Neural cell (in vitro differentiated cells): Measurements from ENCODE around the gene ATF7. TPM values are rescaled to one million over a fixed set of nuclear protein-coding genes. Genes with fewer than 3 reads are reported as not detected.
A peak's percentile ranks its signal among the peaks of the same experiment; 100 is the strongest.

ENCODE experiments used
- H2AFZ ChIP-seq: fragments of 200-600, 300-800 bp; sonication (generic), shearing (Covaris generic); 2 replicates; pipeline ENCODE4 v1.6.0; 2014; ENCODE audit warnings: low read depth, mild to moderate bottlenecking, antibody characterized with exemption, low read length, moderate library complexity
- H3F3A ChIP-seq: fragments of 200-600 bp; shearing (Covaris generic); 2 replicates; pipeline ENCODE4 v1.6.1; 2016; ENCODE audit warnings: mild to moderate bottlenecking, moderate library complexity, mixed read lengths, antibody characterized with exemption, low read length; ENCODE audit not compliant: insufficient read depth, poor library complexity, severe bottlenecking
- H3K27ac ChIP-seq: fragments of 200-600, 300-800 bp; sonication (generic), shearing (Covaris generic); 2 replicates; pipeline ENCODE4 v1.5.1; 2014; ENCODE audit warnings: mild to moderate bottlenecking, low read length, moderate library complexity
- H3K27me3 ChIP-seq: fragments of 300-800, 200-600 bp; sonication (generic), shearing (Covaris generic); 2 replicates; pipeline ENCODE4 v1.6.0; 2014; ENCODE audit warnings: mild to moderate bottlenecking, low read depth, low read length, moderate library complexity; ENCODE audit not compliant: insufficient read depth
- H3K36me3 ChIP-seq: fragments of 300-800, 200-600 bp; sonication (generic), shearing (Covaris generic); 2 replicates; pipeline ENCODE4 v1.5.1; 2014; ENCODE audit warnings: mild to moderate bottlenecking, antibody characterized with exemption, low read length, moderate library complexity; ENCODE audit not compliant: insufficient read depth
- H3K4me2 ChIP-seq: fragments of 300-800, 200-600 bp; sonication (generic), shearing (Covaris generic); 2 replicates; pipeline ENCODE4 v1.6.0; 2014; ENCODE audit warnings: mild to moderate bottlenecking, low read length
- H3K4me3 ChIP-seq: fragments of 300-800, 200-600 bp; sonication (generic), shearing (Covaris generic); 2 replicates; pipeline ENCODE4 v1.5.1; 2014; ENCODE audit warnings: mild to moderate bottlenecking, low read length, moderate library complexity
- H3K79me2 ChIP-seq: fragments of 200-600 bp; shearing (Covaris generic); replicated peaks from 2 replicates; pipeline ENCODE4 v1.6.0; 2014; ENCODE audit warnings: mild to moderate bottlenecking, low read length, moderate library complexity; ENCODE audit not compliant: insufficient read depth
- H3K9ac ChIP-seq: fragments of 300-800, 200-600 bp; sonication (generic), shearing (Covaris generic); 2 replicates; pipeline ENCODE4 v1.6.1; 2016; ENCODE audit warnings: mild to moderate bottlenecking, low read length, mixed read lengths
- H3K9me2 ChIP-seq: fragments of 200-600 bp; shearing (Covaris generic); 2 replicates; pipeline ENCODE4 v1.6.1; 2016; ENCODE audit warnings: mild to moderate bottlenecking, low read length, mixed read lengths; ENCODE audit not compliant: insufficient read depth
- H3K9me3 ChIP-seq: fragments of 200-600, 300-800 bp; sonication (generic), shearing (Covaris generic); 2 replicates; pipeline ENCODE4 v1.6.1; 2016; ENCODE audit warnings: mild to moderate bottlenecking, mixed run types, low read length, moderate library complexity, mixed read lengths
- H4K20me1 ChIP-seq: fragments of 200-600 bp; shearing (Covaris generic); 2 replicates; pipeline ENCODE4 v1.6.1; 2016; ENCODE audit warnings: mild to moderate bottlenecking, mixed run types; ENCODE audit not compliant: insufficient read depth
- EP300 ChIP-seq: fragments of 450-650 bp; conservative IDR thresholded peaks from 2 replicates; pipeline ENCODE4 v1.6.1; 2014; ENCODE audit warnings: antibody characterized with exemption, mild to moderate bottlenecking, moderate library complexity; ENCODE audit not compliant: poor library complexity, severe bottlenecking
- EZH2 ChIP-seq: fragments of 200-600, 300-800 bp; shearing (Covaris generic), sonication (generic); IDR thresholded peaks from 2 replicates; pipeline ENCODE4 v1.6.1; 2014; ENCODE audit warnings: antibody characterized with exemption, low read length, borderline replicate concordance, mild to moderate bottlenecking; ENCODE audit not compliant: insufficient read depth, poor library complexity, severe bottlenecking
- MXI1 ChIP-seq: fragments of 450-650 bp; conservative IDR thresholded peaks from 2 replicates; pipeline ENCODE4 v1.6.1; 2014; ENCODE audit warnings: antibody characterized with exemption, mild to moderate bottlenecking; ENCODE audit not compliant: poor library complexity, severe bottlenecking
- POLR2AphosphoS5 ChIP-seq: IDR thresholded peaks from 2 replicates; pipeline ENCODE4 v1.6.1; 2012
- RAD21 ChIP-seq: fragments of 450-650 bp; conservative IDR thresholded peaks from 2 replicates; pipeline ENCODE4 v1.6.1; 2014; ENCODE audit warnings: antibody characterized with exemption, mild to moderate bottlenecking, moderate library complexity
- REST ChIP-seq: IDR thresholded peaks from 2 replicates; pipeline ENCODE4 v1.6.1; 2012; ENCODE audit warnings: borderline replicate concordance
- SMC3 ChIP-seq: fragments of 450-650 bp; conservative IDR thresholded peaks from 2 replicates; pipeline ENCODE4 v1.6.1; 2014; ENCODE audit warnings: antibody characterized with exemption, mild to moderate bottlenecking, moderate library complexity; ENCODE audit not compliant: poor library complexity
- TAF1 ChIP-seq: IDR thresholded peaks from 2 replicates; pipeline ENCODE4 v1.6.1; 2012; ENCODE audit warnings: low read depth
- polyA plus RNA-seq: library from polyadenylated mRNA; depleted of rRNA; stranded (reverse); fragments of >200 nt; gene quantifications from 2 replicates; pipeline ENCODE4 v1.2.3, GENCODE V29; 2014
- TF ChIP-seq, protein P1 (sequence below): fragments of 450-650 bp; IDR thresholded peaks from 2 replicates; pipeline ENCODE4 v1.5.1; 2014; ENCODE audit warnings: antibody characterized with exemption, mild to moderate bottlenecking, moderate library complexity; ENCODE audit not compliant: poor library complexity, severe bottlenecking

ATF7 gene
- polyA plus RNA-seq, 1 donor from 2014 or later: 6.3 TPM

DNA sequence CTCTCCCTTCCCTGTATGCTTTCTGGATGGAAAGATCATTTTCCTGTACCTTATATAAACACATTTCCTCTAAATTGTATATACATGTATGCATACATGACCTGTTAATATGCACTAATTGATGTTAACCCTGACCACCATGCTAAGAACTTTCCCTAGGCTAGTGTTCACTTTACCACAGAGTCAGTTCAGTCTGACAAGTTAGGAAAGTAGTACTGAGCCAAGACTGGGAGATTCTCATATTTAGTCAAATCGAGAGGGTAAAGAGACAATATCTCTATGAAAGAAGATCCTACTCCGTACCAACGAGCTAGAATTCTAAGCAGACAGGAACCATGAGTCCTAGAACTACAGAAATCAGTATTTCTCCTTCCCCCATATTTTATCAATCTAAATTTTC is 36.8 kb downstream of the ATF7 start:
- Histone ChIP-seq H3F3A (peaks cover 11% of the 10 kb centered on the region), H3K9me2 (no peaks in the 10 kb centered on the region), H3K4me2 (no peak overlapping the region), H2AFZ (no peak overlapping the region), H3K79me2 (peaks cover 10% of the 10 kb centered on the region), H4K20me1 (no peaks in the 10 kb centered on the region), H3K9me3 (no peaks in the 10 kb centered on the region), H3K9ac (no peak overlapping the region), H3K27ac (peak overlapping the region; percentile 95), H3K27me3 (no peaks in the 10 kb centered on the region), H3K36me3 (no peaks in the 10 kb centered on the region), H3K4me3 (no peak overlapping the region)
- TF ChIP-seq MXI1: no peak
- TF ChIP-seq, protein P1, sequence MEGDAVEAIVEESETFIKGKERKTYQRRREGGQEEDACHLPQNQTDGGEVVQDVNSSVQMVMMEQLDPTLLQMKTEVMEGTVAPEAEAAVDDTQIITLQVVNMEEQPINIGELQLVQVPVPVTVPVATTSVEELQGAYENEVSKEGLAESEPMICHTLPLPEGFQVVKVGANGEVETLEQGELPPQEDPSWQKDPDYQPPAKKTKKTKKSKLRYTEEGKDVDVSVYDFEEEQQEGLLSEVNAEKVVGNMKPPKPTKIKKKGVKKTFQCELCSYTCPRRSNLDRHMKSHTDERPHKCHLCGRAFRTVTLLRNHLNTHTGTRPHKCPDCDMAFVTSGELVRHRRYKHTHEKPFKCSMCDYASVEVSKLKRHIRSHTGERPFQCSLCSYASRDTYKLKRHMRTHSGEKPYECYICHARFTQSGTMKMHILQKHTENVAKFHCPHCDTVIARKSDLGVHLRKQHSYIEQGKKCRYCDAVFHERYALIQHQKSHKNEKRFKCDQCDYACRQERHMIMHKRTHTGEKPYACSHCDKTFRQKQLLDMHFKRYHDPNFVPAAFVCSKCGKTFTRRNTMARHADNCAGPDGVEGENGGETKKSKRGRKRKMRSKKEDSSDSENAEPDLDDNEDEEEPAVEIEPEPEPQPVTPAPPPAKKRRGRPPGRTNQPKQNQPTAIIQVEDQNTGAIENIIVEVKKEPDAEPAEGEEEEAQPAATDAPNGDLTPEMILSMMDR: no peak
- no peak for TF ChIP-seq EZH2
- TF ChIP-seq TAF1: no peak

- H3F3A ChIP-seq: peaks cover 11% of the 10 kb centered on the region
- no peak for TF ChIP-seq EP300
- no peak for TF ChIP-seq RAD21
- TF ChIP-seq EZH2: no peak
- TF ChIP-seq MXI1: no peak
- TF ChIP-seq SMC3: no peak
- TF ChIP-seq REST: no peak
- TF ChIP-seq, protein P1: no peak
- TF ChIP-seq POLR2AphosphoS5: no peak
- TF ChIP-seq TAF1: no peak
- peak overlapping the region; percentile 95 for H3K27ac ChIP-seq
- H3K27me3 ChIP-seq: no peaks in the 10 kb centered on the region
- no peaks in the 10 kb centered on the region for H3K9me3 ChIP-seq
- no peaks in the 10 kb centered on the region for H4K20me1 ChIP-seq
- no peak overlapping the region for H2AFZ ChIP-seq
- no peak overlapping the region for H3K9ac ChIP-seq
- no peaks in the 10 kb centered on the region for H3K9me2 ChIP-seq
- no peaks in the 10 kb centered on the region for H3K36me3 ChIP-seq
- H3K79me2 ChIP-seq: peaks cover 6% of the 10 kb centered on the region
- H3K4me2 ChIP-seq: no peak overlapping the region
- H3K4me3 ChIP-seq: no peak overlapping the region
Measured at GRCh38 chr12:53588123-53588522, 38.1 kb downstream of the ATF7 start.
